ENCODE measurements around the gene PRDX3. TPM values are rescaled to one million over a fixed set of nuclear protein-coding genes. Genes with fewer than 3 reads are reported as not detected.
A peak's percentile ranks its signal among the peaks of the same experiment; 100 is the strongest.

PRDX3 gene
- total and polyA plus RNA-seq, 11 donors, result 130 to 385 (median 257) TPM

- Histone ChIP-seq H3K27ac (peak overlapping the region; percentile 93 to 100 (median 98)), H3K36me3 (peaks cover 0 to 8% (median 3%) of the 10 kb centered on the region in 9 donors), H3K4me3 (peak overlapping the region; percentile 74 to 100 (median 92)), H3K27me3 (no peaks in the 10 kb centered on the region), H3K9me3 (no peaks in the 10 kb centered on the region), H3K4me1 (peaks cover 3 to 57% (median 38%) of the 10 kb centered on the region in 12 donors)
- WGBS, 4 donors, result 0 to 1% (median 0%) methylated on average over 39 to 62 of the region's 62 CpGs
- intact Hi-C loops (cut with DNase I), result loop anchor here in 9 of 10 donors (1.0 to 10.0 kb wide), 15 partner anchors 44 to 387 kb away; partner anchors contain the start of gene TIAL1 (in 1 of the 9)
- ATAC-seq (peak in 3 of 4 donors; percentile 12 to 32 (median 25)), DNase-seq (peak; percentile 56 to 82 (median 65))
- no peak for TF ChIP-seq POLR2A (IDR thresholded peaks at IDR 0.05)
- no peak for TF ChIP-seq CTCF (IDR thresholded peaks at IDR 0.05)
Measured at GRCh38 chr10:119207713-119208552, 29.3 kb upstream of the PRDX3 start.

- peak; percentile 95 to 98 (median 97) for DNase-seq
- Histone ChIP-seq H3K36me3 (peaks cover 0 to 2% (median 0%) of the 10 kb centered on the region in 9 donors), H3K9me3 (no peaks in the 10 kb centered on the region), H3K27me3 (no peaks in the 10 kb centered on the region), H3K27ac (peak within 1 kb of the TSS; percentile 93 to 100 (median 98)), H3K4me1 (peaks cover 0 to 51% (median 32%) of the 10 kb centered on the region in 12 donors), H3K4me3 (peak within 1 kb of the TSS; percentile 74 to 100 (median 92))
- TF ChIP-seq CTCF (IDR thresholded peaks at IDR 0.05) (no peak), POLR2A (IDR thresholded peaks at IDR 0.05) (peak in 1 of 2 donors; percentile 66)
- peak; percentile 89 to 97 (median 92) for ATAC-seq
- 0% methylated on average over 18 to 34 of the region's 34 CpGs for WGBS, 4 donors
- intact Hi-C loops (cut with DNase I), result loop anchor here in 9 of 10 donors (1.0 to 10.0 kb wide), 14 partner anchors 45 to 387 kb away; partner anchors contain the start of gene TIAL1 (in 1 of the 9)
Measured at GRCh38 chr10:119207366-119207666, 28.7 kb upstream of the PRDX3 start, which contains the start of gene GRK5. TSS of gene GRK5 (plus strand) at chr10:119207571. CDS start at chr10:119207918, 347 bp downstream.

- DNase-seq (peak; percentile 76 to 88 (median 83)), ATAC-seq (peak; percentile 36 to 71 (median 53))
- intact Hi-C loops (cut with DNase I), result loop anchor here in 9 of 10 donors (1.0 to 10.0 kb wide), 15 partner anchors 46 to 388 kb away; partner anchors contain the start of gene TIAL1 (in 1 of the 9)
- TF ChIP-seq POLR2A (IDR thresholded peaks at IDR 0.05) (no peak), CTCF (IDR thresholded peaks at IDR 0.05) (peak; percentile 35 to 96 (median 84))
- H3K36me3 ChIP-seq, result no peaks in the 10 kb centered on the region
- peak overlapping the region; percentile 74 to 100 (median 92) for H3K4me3 ChIP-seq
- no peaks in the 10 kb centered on the region for H3K27me3 ChIP-seq
- no peaks in the 10 kb centered on the region for H3K9me3 ChIP-seq
- peak overlapping the region; percentile 93 to 100 (median 98) for H3K27ac ChIP-seq
- WGBS, 4 donors, result 1 to 4% (median 1%) methylated on average over 38 to 97 of the region's 97 CpGs
- peaks cover 0 to 45% (median 27%) of the 10 kb centered on the region in 12 donors for H3K4me1 ChIP-seq
Measured at GRCh38 chr10:119206603-119207365, 28.2 kb upstream of the PRDX3 start.
